ENCODE results near the gene RMND5B. TPM values are rescaled to one million over a fixed set of nuclear protein-coding genes. Genes with fewer than 3 reads are reported as not detected.

RMND5B gene
- total and polyA plus RNA-seq, 2 of the 13 experiments (the other 11 are each of a cell fraction or from before 2014, with no cell fraction given): 18.6 to 20.4 TPM

DNA sequence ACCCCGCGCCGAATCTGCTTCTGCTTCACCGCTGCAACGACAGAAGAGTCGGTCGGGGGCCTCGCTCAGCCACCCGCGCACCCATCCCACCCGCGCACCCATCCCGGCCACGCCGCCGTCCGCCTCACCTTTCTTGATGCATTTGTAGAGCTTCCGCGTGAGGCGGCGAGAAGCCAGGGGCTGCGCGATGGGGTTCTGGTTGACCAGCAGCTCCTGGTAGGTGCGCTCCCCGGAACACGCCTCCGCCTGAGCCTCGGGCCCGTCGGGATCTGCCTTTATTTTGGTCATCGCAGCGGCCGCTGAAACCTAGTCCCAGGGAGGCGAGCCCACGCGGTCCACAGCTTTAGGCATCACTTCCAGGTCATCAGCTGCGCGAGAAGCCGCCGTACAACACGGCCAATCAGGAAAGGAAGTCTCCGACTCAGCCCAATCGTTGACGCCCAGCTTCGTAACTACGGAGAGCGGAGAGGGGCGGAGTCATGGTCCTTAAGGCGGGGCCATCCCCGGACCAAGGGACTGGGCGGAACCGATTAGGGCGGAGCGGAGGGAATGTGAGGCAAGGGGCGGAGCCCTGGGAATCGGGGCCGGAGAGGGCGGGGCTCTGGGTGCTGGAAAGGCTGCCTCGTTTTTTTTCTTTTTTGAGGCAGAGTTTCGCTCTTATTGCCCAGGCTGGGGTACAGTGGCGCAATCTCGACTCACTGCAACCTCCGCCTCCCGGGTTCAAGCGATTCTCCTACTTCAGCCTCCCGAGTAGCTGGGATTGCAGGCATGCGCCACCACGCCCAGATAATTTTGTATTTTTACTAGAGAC is 22.9 kb downstream of the RMND5B start, which contains the start of gene NHP2 (continued):
- TF ChIP-seq, protein P1, sequence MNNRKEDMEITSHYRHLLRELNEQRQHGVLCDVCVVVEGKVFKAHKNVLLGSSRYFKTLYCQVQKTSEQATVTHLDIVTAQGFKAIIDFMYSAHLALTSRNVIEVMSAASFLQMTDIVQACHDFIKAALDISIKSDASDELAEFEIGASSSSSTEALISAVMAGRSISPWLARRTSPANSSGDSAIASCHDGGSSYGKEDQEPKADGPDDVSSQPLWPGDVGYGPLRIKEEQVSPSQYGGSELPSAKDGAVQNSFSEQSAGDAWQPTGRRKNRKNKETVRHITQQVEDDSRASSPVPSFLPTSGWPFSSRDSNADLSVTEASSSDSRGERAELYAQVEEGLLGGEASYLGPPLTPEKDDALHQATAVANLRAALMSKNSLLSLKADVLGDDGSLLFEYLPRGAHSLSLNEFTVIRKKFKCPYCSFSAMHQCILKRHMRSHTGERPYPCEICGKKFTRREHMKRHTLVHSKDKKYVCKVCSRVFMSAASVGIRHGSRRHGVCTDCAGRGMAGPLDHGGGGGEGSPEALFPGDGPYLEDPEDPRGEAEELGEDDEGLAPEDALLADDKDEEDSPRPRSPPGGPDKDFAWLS (CRISPR knock-in tag; IDR thresholded peaks at IDR 0.05; ENCODE audit: borderline replicate concordance): no peak
- no peak for TF ChIP-seq NKX3-1 (CRISPR knock-in tag; IDR thresholded peaks at IDR 0.05)
- TF ChIP-seq ATF7 (IDR thresholded peaks at IDR 0.05): no peak
- TF ChIP-seq ATF7 (CRISPR knock-in tag; IDR thresholded peaks at IDR 0.05): no peak
- no peak for TF ChIP-seq AKAP8 (CRISPR knock-in tag; IDR thresholded peaks at IDR 0.05)
- TF ChIP-seq ZSCAN31 (CRISPR knock-in tag; IDR thresholded peaks at IDR 0.05; ENCODE audit: low read depth): 0 out of 2 replicates have a peak, but pooled peaks have one; percentile 52
- TF ChIP-seq, protein P2, sequence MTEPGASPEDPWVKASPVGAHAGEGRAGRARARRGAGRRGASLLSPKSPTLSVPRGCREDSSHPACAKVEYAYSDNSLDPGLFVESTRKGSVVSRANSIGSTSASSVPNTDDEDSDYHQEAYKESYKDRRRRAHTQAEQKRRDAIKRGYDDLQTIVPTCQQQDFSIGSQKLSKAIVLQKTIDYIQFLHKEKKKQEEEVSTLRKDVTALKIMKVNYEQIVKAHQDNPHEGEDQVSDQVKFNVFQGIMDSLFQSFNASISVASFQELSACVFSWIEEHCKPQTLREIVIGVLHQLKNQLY (CRISPR knock-in tag; IDR thresholded peaks at IDR 0.05): no peak
- no peak for TF ChIP-seq STAT5B (CRISPR knock-in tag; IDR thresholded peaks at IDR 0.05)
- no peak for TF ChIP-seq ZNF775 (CRISPR knock-in tag; IDR thresholded peaks at IDR 0.05; ENCODE audit: borderline replicate concordance)
- TF ChIP-seq ETV6 (CRISPR knock-in tag; conservative IDR thresholded peaks at IDR 0.05): no peak
- TF ChIP-seq SAFB2 (CRISPR knock-in tag; IDR thresholded peaks at IDR 0.05; ENCODE audit: borderline replicate concordance, low read depth): no peak; the same call in 1 of the 2 replicates
- 0 out of 2 replicates have a peak, but pooled peaks have one; percentile 86 for TF ChIP-seq ZNF225 (CRISPR knock-in tag; IDR thresholded peaks at IDR 0.05)
- TF ChIP-seq ZIK1 (CRISPR knock-in tag; IDR thresholded peaks at IDR 0.05; ENCODE audit: borderline replicate concordance, low read depth): 0 out of 2 replicates have a peak, but pooled peaks have one; percentile 60
- TF ChIP-seq, protein P3, sequence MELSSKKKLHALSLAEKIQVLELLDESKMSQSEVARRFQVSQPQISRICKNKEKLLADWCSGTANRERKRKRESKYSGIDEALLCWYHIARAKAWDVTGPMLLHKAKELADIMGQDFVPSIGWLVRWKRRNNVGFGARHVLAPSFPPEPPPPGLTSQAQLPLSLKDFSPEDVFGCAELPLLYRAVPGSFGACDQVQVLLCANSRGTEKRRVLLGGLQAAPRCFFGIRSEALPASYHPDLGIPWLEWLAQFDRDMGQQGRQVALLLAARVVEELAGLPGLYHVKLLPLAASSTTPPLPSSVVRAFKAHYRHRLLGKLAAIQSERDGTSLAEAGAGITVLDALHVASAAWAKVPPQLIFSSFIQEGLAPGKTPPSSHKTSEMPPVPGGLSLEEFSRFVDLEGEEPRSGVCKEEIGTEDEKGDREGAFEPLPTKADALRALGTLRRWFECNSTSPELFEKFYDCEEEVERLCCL (CRISPR knock-in tag; IDR thresholded peaks at IDR 0.05; ENCODE audit: borderline replicate concordance): no peak
- TF ChIP-seq, protein P4, sequence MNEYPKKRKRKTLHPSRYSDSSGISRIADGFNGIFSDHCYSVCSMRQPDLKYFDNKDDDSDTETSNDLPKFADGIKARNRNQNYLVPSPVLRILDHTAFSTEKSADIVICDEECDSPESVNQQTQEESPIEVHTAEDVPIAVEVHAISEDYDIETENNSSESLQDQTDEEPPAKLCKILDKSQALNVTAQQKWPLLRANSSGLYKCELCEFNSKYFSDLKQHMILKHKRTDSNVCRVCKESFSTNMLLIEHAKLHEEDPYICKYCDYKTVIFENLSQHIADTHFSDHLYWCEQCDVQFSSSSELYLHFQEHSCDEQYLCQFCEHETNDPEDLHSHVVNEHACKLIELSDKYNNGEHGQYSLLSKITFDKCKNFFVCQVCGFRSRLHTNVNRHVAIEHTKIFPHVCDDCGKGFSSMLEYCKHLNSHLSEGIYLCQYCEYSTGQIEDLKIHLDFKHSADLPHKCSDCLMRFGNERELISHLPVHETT (CRISPR knock-in tag; conservative IDR thresholded peaks at IDR 0.05): no peak
- no peak for TF ChIP-seq GLI4 (CRISPR knock-in tag; IDR thresholded peaks at IDR 0.05; ENCODE audit: borderline replicate concordance)
- peak; percentile 24 for TF ChIP-seq SRSF1 (optimal IDR thresholded peaks at IDR 0.05; ENCODE audit: low read depth, low read length)
- TF ChIP-seq SAP130 (CRISPR knock-in tag; IDR thresholded peaks at IDR 0.05; ENCODE audit: low read depth): peak; percentile 98
- TF ChIP-seq, protein P5, sequence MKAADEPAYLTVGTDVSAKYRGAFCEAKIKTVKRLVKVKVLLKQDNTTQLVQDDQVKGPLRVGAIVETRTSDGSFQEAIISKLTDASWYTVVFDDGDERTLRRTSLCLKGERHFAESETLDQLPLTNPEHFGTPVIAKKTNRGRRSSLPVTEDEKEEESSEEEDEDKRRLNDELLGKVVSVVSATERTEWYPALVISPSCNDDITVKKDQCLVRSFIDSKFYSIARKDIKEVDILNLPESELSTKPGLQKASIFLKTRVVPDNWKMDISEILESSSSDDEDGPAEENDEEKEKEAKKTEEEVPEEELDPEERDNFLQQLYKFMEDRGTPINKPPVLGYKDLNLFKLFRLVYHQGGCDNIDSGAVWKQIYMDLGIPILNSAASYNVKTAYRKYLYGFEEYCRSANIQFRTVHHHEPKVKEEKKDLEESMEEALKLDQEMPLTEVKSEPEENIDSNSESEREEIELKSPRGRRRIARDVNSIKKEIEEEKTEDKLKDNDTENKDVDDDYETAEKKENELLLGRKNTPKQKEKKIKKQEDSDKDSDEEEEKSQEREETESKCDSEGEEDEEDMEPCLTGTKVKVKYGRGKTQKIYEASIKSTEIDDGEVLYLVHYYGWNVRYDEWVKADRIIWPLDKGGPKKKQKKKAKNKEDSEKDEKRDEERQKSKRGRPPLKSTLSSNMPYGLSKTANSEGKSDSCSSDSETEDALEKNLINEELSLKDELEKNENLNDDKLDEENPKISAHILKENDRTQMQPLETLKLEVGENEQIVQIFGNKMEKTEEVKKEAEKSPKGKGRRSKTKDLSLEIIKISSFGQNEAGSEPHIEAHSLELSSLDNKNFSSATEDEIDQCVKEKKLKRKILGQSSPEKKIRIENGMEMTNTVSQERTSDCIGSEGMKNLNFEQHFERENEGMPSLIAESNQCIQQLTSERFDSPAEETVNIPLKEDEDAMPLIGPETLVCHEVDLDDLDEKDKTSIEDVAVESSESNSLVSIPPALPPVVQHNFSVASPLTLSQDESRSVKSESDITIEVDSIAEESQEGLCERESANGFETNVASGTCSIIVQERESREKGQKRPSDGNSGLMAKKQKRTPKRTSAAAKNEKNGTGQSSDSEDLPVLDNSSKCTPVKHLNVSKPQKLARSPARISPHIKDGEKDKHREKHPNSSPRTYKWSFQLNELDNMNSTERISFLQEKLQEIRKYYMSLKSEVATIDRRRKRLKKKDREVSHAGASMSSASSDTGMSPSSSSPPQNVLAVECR (CRISPR knock-in tag; IDR thresholded peaks at IDR 0.05; ENCODE audit: borderline replicate concordance): peak; percentile 94
- TF ChIP-seq ZNF644 (CRISPR knock-in tag; IDR thresholded peaks at IDR 0.05; ENCODE audit: low read depth): no peak

Measured in HepG2 (cell line).